GM12801 (cell line): Measurements from ENCODE around the gene ADPRHL1.

ENCODE experiments used
- TF ChIP-seq, protein P1 (sequence below): IDR thresholded peaks from one replicate; pipeline ENCODE4 v1.5.1; 2011; ENCODE audit warnings: control low read depth; ENCODE audit not compliant: insufficient read length; ENCODE audit errors: extremely low read depth

ADPRHL1 gene

DNA sequence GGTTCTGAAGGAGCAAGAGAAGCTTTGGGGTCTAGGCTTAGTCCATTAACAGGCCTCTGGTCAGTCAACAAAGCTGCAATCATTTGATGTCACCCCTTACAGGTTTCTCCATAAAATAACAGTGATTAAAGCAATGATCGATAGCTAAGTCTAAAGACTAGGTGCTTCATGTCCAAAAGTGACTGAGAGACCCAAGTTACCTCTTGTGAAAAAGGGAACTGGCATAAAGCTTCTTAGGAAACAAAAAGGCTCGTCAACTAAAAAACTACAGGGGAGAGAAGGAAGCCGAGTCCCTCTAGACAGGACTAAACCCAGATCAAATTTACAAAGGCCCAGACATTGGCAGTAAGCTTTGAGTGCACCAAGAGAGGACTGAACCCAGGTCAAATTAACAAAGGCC is 35.0 kb upstream of the ADPRHL1 start:
- TF ChIP-seq, protein P1, sequence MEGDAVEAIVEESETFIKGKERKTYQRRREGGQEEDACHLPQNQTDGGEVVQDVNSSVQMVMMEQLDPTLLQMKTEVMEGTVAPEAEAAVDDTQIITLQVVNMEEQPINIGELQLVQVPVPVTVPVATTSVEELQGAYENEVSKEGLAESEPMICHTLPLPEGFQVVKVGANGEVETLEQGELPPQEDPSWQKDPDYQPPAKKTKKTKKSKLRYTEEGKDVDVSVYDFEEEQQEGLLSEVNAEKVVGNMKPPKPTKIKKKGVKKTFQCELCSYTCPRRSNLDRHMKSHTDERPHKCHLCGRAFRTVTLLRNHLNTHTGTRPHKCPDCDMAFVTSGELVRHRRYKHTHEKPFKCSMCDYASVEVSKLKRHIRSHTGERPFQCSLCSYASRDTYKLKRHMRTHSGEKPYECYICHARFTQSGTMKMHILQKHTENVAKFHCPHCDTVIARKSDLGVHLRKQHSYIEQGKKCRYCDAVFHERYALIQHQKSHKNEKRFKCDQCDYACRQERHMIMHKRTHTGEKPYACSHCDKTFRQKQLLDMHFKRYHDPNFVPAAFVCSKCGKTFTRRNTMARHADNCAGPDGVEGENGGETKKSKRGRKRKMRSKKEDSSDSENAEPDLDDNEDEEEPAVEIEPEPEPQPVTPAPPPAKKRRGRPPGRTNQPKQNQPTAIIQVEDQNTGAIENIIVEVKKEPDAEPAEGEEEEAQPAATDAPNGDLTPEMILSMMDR = no peak

- TF ChIP-seq, protein P1 = no peak
These were observed 33.4 kb upstream of the ADPRHL1 start for GRCh38 chr13:113486698-113487097.

- TF ChIP-seq, protein P1 = no peak
These were observed 32.3 kb upstream of the ADPRHL1 start for GRCh38 chr13:113485545-113485944.

DNA sequence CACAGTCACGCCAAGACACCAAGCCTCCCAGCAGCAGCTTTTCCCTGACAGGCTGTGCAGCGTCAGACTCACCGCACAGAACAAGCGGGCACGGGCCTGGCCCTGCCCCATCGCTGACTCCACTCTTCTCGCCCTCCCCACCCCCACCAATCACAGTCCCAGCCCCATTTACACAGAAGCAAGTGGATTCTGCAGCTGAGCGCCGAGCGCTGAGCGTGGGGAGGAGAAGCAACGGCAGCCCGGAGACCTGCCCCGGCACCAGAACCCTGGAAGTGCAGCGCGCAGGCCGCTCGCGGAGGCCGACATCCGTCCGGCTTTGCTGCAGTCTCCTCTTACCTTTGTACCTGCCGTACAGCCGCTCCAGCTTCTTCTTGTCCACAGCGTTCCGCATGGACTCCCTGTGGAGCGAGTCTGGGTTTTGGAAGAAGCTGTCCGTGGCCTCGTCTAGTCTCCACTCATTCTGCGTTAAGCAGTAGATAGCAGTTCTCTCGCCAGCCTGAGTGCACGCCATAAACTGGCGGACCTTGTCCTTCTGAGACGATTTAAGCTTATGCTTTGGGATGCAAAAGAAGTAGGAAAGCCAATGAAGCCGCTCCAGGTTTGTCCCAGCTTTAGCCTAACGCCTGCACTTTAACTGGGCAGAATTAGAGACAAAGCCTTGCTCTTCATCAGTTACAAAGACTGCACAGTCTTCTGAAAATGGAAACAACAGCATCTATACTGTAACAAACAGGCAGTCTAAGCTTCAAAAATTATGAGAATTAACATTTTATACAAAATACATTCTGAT is 30.4 kb upstream of the ADPRHL1 start:
- TF ChIP-seq, protein P1 = no peak

- TF ChIP-seq, protein P1 = no peak
These were observed 29.8 kb upstream of the ADPRHL1 start for GRCh38 chr13:113483081-113483480.

DNA sequence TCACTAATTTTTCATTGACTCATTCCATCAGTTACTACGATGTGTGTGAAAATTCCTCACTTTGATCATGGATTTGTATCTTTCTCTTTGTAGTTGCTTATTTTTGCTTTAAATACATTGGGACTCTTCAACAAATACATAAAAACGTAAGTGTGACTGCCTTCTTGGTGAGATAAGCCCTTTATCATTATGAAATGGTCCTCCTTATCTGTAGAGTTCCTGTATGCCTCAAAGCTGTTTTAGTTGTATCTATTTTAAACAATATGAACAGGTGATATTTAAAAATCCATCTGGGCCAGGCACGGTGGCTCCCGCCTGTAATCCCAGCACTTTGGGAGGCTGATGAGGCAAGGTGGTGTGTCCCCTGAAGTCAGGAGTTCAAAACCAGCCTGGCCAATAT is 25.9 kb upstream of the ADPRHL1 start:
- TF ChIP-seq, protein P1 = no peak

DNA sequence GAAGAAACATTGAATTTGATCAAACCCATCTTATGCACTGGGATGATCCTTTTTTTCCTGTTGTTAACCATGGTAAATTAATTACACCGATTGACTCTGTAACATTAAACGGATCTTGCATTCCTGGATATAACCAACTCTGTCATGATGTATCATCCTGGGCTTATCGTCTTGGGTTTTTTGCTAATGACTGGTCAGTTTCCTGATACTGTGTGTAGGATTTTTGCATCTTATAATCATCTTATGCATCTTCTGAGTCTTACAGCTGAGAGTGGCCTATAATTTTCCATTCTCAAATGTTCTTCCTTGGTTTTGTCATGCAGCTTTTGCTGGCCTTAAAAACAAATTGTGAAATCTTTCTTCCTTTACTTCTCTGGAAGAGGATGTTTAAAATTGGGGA is 24.4 kb upstream of the ADPRHL1 start:
- TF ChIP-seq, protein P1 = no peak
